ENCODE measurements around the gene SND1.

SND1 gene

GRCh38 chr7:128059143-128059988 is 407.4 kb downstream of the SND1 start:
- no peak overlapping the region for H3K9ac ChIP-seq (ENCODE audit: low read depth in 1 of 2, low read length in 2 of 2)
- no peak overlapping the region for H3K4me3 ChIP-seq (ENCODE audit: low read length in 2 of 2)
- no peaks in the 10 kb centered on the region for H3K9me3 ChIP-seq (ENCODE audit: control insufficient read depth in 2 of 2, low read length in 2 of 2)
- no peak overlapping the region for H3K27ac ChIP-seq (ENCODE audit: low read depth in 2 of 2, low read length in 2 of 2)
- no peaks in the 10 kb centered on the region for H3K36me3 ChIP-seq (ENCODE audit: control insufficient read depth in 2 of 2, insufficient read depth in 2 of 2, low read length in 2 of 2)
- H3K27me3 ChIP-seq (ENCODE audit: control insufficient read depth in 2 of 2, insufficient read depth in 2 of 2, low read length in 2 of 2): no peaks in the 10 kb centered on the region
- H3K4me1 ChIP-seq (ENCODE audit: control insufficient read depth in 2 of 2, insufficient read depth in 2 of 2, low read length in 2 of 2): no peaks in the 10 kb centered on the region

- Histone ChIP-seq H3K27ac (ENCODE audit: low read depth in 2 of 2, low read length in 2 of 2) (no peak overlapping the region), H3K27me3 (ENCODE audit: control insufficient read depth in 2 of 2, insufficient read depth in 2 of 2, low read length in 2 of 2) (no peaks in the 10 kb centered on the region), H3K9ac (ENCODE audit: low read depth in 1 of 2, low read length in 2 of 2) (no peak overlapping the region), H3K9me3 (ENCODE audit: control insufficient read depth in 2 of 2, low read length in 2 of 2) (no peaks in the 10 kb centered on the region), H3K4me1 (ENCODE audit: control insufficient read depth in 2 of 2, insufficient read depth in 2 of 2, low read length in 2 of 2) (no peaks in the 10 kb centered on the region), H3K4me3 (ENCODE audit: low read length in 2 of 2) (no peak overlapping the region), H3K36me3 (ENCODE audit: control insufficient read depth in 2 of 2, insufficient read depth in 2 of 2, low read length in 2 of 2) (no peaks in the 10 kb centered on the region)
Measured at GRCh38 chr7:128060018-128060417, 408.0 kb downstream of the SND1 start.

- no peak overlapping the region for H3K9ac ChIP-seq (ENCODE audit: low read depth in 1 of 2, low read length in 2 of 2)
- no peaks in the 10 kb centered on the region for H3K36me3 ChIP-seq (ENCODE audit: control insufficient read depth in 2 of 2, insufficient read depth in 2 of 2, low read length in 2 of 2)
- H3K9me3 ChIP-seq (ENCODE audit: control insufficient read depth in 2 of 2, low read length in 2 of 2): no peaks in the 10 kb centered on the region
- H3K4me3 ChIP-seq (ENCODE audit: low read length in 2 of 2): no peak overlapping the region
- no peaks in the 10 kb centered on the region for H3K27me3 ChIP-seq (ENCODE audit: control insufficient read depth in 2 of 2, insufficient read depth in 2 of 2, low read length in 2 of 2)
- H3K27ac ChIP-seq (ENCODE audit: low read depth in 2 of 2, low read length in 2 of 2): no peak overlapping the region
- H3K4me1 ChIP-seq (ENCODE audit: control insufficient read depth in 2 of 2, insufficient read depth in 2 of 2, low read length in 2 of 2): no peaks in the 10 kb centered on the region
Measured at GRCh38 chr7:128063088-128063487, 411.1 kb downstream of the SND1 start.

GRCh38 chr7:128065872-128066271 is 413.9 kb downstream of the SND1 start:
- Histone ChIP-seq H3K27ac (ENCODE audit: low read depth in 2 of 2, low read length in 2 of 2) (no peak overlapping the region), H3K36me3 (ENCODE audit: control insufficient read depth in 2 of 2, insufficient read depth in 2 of 2, low read length in 2 of 2) (no peaks in the 10 kb centered on the region)

GRCh38 chr7:128066395-128066794 is 414.4 kb downstream of the SND1 start:
- H3K27me3 ChIP-seq (ENCODE audit: control insufficient read depth in 2 of 2, insufficient read depth in 2 of 2, low read length in 2 of 2): no peaks in the 10 kb centered on the region
- H3K4me3 ChIP-seq (ENCODE audit: low read length in 2 of 2): no peak overlapping the region
- H3K4me1 ChIP-seq (ENCODE audit: control insufficient read depth in 2 of 2, insufficient read depth in 2 of 2, low read length in 2 of 2): no peaks in the 10 kb centered on the region
- no peaks in the 10 kb centered on the region for H3K36me3 ChIP-seq (ENCODE audit: control insufficient read depth in 2 of 2, insufficient read depth in 2 of 2, low read length in 2 of 2)
- no peaks in the 10 kb centered on the region for H3K9me3 ChIP-seq (ENCODE audit: control insufficient read depth in 2 of 2, low read length in 2 of 2)
- no peak overlapping the region for H3K27ac ChIP-seq (ENCODE audit: low read depth in 2 of 2, low read length in 2 of 2)
- no peak overlapping the region for H3K9ac ChIP-seq (ENCODE audit: low read depth in 1 of 2, low read length in 2 of 2)

More at GRCh38 chr7:128065872-128066271, 413.9 kb downstream of the SND1 start:
- no peaks in the 10 kb centered on the region for H3K27me3 ChIP-seq (ENCODE audit: control insufficient read depth in 2 of 2, insufficient read depth in 2 of 2, low read length in 2 of 2)
- H3K9ac ChIP-seq (ENCODE audit: low read depth in 1 of 2, low read length in 2 of 2): no peak overlapping the region
- H3K4me1 ChIP-seq (ENCODE audit: control insufficient read depth in 2 of 2, insufficient read depth in 2 of 2, low read length in 2 of 2): no peaks in the 10 kb centered on the region
- no peaks in the 10 kb centered on the region for H3K9me3 ChIP-seq (ENCODE audit: control insufficient read depth in 2 of 2, low read length in 2 of 2)
- H3K4me3 ChIP-seq (ENCODE audit: low read length in 2 of 2): no peak overlapping the region

GRCh38 chr7:128066858-128067257 is 414.9 kb downstream of the SND1 start:
- Histone ChIP-seq H3K9ac (ENCODE audit: low read depth in 1 of 2, low read length in 2 of 2) (no peak overlapping the region), H3K9me3 (ENCODE audit: control insufficient read depth in 2 of 2, low read length in 2 of 2) (no peaks in the 10 kb centered on the region), H3K4me3 (ENCODE audit: low read length in 2 of 2) (no peak overlapping the region), H3K27ac (ENCODE audit: low read depth in 2 of 2, low read length in 2 of 2) (no peak overlapping the region), H3K36me3 (ENCODE audit: control insufficient read depth in 2 of 2, insufficient read depth in 2 of 2, low read length in 2 of 2) (no peaks in the 10 kb centered on the region), H3K4me1 (ENCODE audit: control insufficient read depth in 2 of 2, insufficient read depth in 2 of 2, low read length in 2 of 2) (no peaks in the 10 kb centered on the region), H3K27me3 (ENCODE audit: control insufficient read depth in 2 of 2, insufficient read depth in 2 of 2, low read length in 2 of 2) (no peaks in the 10 kb centered on the region)

- no peaks in the 10 kb centered on the region for H3K9me3 ChIP-seq (ENCODE audit: control insufficient read depth in 2 of 2, low read length in 2 of 2)
- no peak overlapping the region for H3K27ac ChIP-seq (ENCODE audit: low read depth in 2 of 2, low read length in 2 of 2)
- H3K36me3 ChIP-seq (ENCODE audit: control insufficient read depth in 2 of 2, insufficient read depth in 2 of 2, low read length in 2 of 2): peaks cover 0 to 2% of the 10 kb centered on the region in 2 donors
- no peak overlapping the region for H3K4me3 ChIP-seq (ENCODE audit: low read length in 2 of 2)
- H3K9ac ChIP-seq (ENCODE audit: low read depth in 1 of 2, low read length in 2 of 2): no peak overlapping the region
- no peaks in the 10 kb centered on the region for H3K27me3 ChIP-seq (ENCODE audit: control insufficient read depth in 2 of 2, insufficient read depth in 2 of 2, low read length in 2 of 2)
- no peaks in the 10 kb centered on the region for H3K4me1 ChIP-seq (ENCODE audit: control insufficient read depth in 2 of 2, insufficient read depth in 2 of 2, low read length in 2 of 2)
Measured at GRCh38 chr7:128067983-128068382, 416.0 kb downstream of the SND1 start.

GRCh38 chr7:128068785-128069184 is 416.8 kb downstream of the SND1 start:
- no peak overlapping the region for H3K4me3 ChIP-seq (ENCODE audit: low read length in 2 of 2)
- H3K36me3 ChIP-seq (ENCODE audit: control insufficient read depth in 2 of 2, insufficient read depth in 2 of 2, low read length in 2 of 2): peaks cover 0 to 2% of the 10 kb centered on the region in 2 donors
- no peak overlapping the region for H3K27ac ChIP-seq (ENCODE audit: low read depth in 2 of 2, low read length in 2 of 2)
- H3K9ac ChIP-seq (ENCODE audit: low read depth in 1 of 2, low read length in 2 of 2): no peak overlapping the region
- H3K9me3 ChIP-seq (ENCODE audit: control insufficient read depth in 2 of 2, low read length in 2 of 2): no peaks in the 10 kb centered on the region
- no peaks in the 10 kb centered on the region for H3K4me1 ChIP-seq (ENCODE audit: control insufficient read depth in 2 of 2, insufficient read depth in 2 of 2, low read length in 2 of 2)
- no peaks in the 10 kb centered on the region for H3K27me3 ChIP-seq (ENCODE audit: control insufficient read depth in 2 of 2, insufficient read depth in 2 of 2, low read length in 2 of 2)

- Histone ChIP-seq H3K36me3 (ENCODE audit: control insufficient read depth in 2 of 2, insufficient read depth in 2 of 2, low read length in 2 of 2) (peaks cover 2 to 8% of the 10 kb centered on the region in 2 donors), H3K27me3 (ENCODE audit: control insufficient read depth in 2 of 2, insufficient read depth in 2 of 2, low read length in 2 of 2) (no peaks in the 10 kb centered on the region), H3K4me3 (ENCODE audit: low read length in 2 of 2) (no peak overlapping the region), H3K9ac (ENCODE audit: low read depth in 1 of 2, low read length in 2 of 2) (no peak overlapping the region), H3K4me1 (ENCODE audit: control insufficient read depth in 2 of 2, insufficient read depth in 2 of 2, low read length in 2 of 2) (no peaks in the 10 kb centered on the region), H3K9me3 (ENCODE audit: control insufficient read depth in 2 of 2, low read length in 2 of 2) (no peaks in the 10 kb centered on the region), H3K27ac (ENCODE audit: low read depth in 2 of 2, low read length in 2 of 2) (no peak overlapping the region)
Measured at GRCh38 chr7:128069373-128070364, 417.7 kb downstream of the SND1 start.

- Histone ChIP-seq H3K27ac (ENCODE audit: low read depth in 2 of 2, low read length in 2 of 2) (no peak overlapping the region), H3K4me3 (ENCODE audit: low read length in 2 of 2) (no peak overlapping the region), H3K27me3 (ENCODE audit: control insufficient read depth in 2 of 2, insufficient read depth in 2 of 2, low read length in 2 of 2) (no peaks in the 10 kb centered on the region), H3K9me3 (ENCODE audit: control insufficient read depth in 2 of 2, low read length in 2 of 2) (no peaks in the 10 kb centered on the region), H3K36me3 (ENCODE audit: control insufficient read depth in 2 of 2, insufficient read depth in 2 of 2, low read length in 2 of 2) (peaks cover 2 to 11% of the 10 kb centered on the region in 2 donors), H3K4me1 (ENCODE audit: control insufficient read depth in 2 of 2, insufficient read depth in 2 of 2, low read length in 2 of 2) (no peaks in the 10 kb centered on the region), H3K9ac (ENCODE audit: low read depth in 1 of 2, low read length in 2 of 2) (no peak overlapping the region)
Measured at GRCh38 chr7:128071376-128071775, 419.4 kb downstream of the SND1 start.

Data from mucosa of rectum (tissue), 2 donors.